Lung microvascular endothelial cell (primary cell): ENCODE results near the gene PAFAH2. TPM values are rescaled to one million over a fixed set of nuclear protein-coding genes. Genes with fewer than 3 reads are reported as not detected.

Experiments
- total RNA-seq: library from RNA; depleted of rRNA; stranded (reverse); fragments of >200 nt; gene quantifications from 2 replicates; pipeline ENCODE4 v1.2.1, GENCODE V29; 2014

PAFAH2 gene
- total RNA-seq, 1 donor from 2014 or later: 32.7 TPM

Other genes starting within 250 kb of the PAFAH2 start
- gene SELENON, start 197.9 kb downstream of the PAFAH2 start, total RNA-seq: 21.8 and 27.8 TPM in 2 replicates
- gene MTFR1L, start 178.1 kb downstream of the PAFAH2 start, total RNA-seq: 21.6 and 30.6 TPM in 2 replicates
- 0.60 and 2.0 TPM in 2 replicates for gene AUNIP, start 138.6 kb downstream of the PAFAH2 start, total RNA-seq
- gene PAQR7, start 122.4 kb downstream of the PAFAH2 start, total RNA-seq: 8.3 and 18.7 TPM in 2 replicates
- gene STMN1, start 91.6 kb downstream of the PAFAH2 start, total RNA-seq: 162 and 212 TPM in 2 replicates
- under 0.01 TPM in 2 replicates for gene EXTL1, start 23.7 kb upstream of the PAFAH2 start, total RNA-seq
- not detected in 2 replicates for gene SLC30A2, start 48.1 kb upstream of the PAFAH2 start, total RNA-seq
- gene TRIM63, start 69.6 kb upstream of the PAFAH2 start, total RNA-seq: under 0.01 TPM in 1 of 2 replicates, not detected in the other
- 3.7 and 4.2 TPM in 2 replicates for gene PDIK1L, start 113.8 kb upstream of the PAFAH2 start, total RNA-seq
- gene FAM110D, start 161.0 kb upstream of the PAFAH2 start, total RNA-seq: 4.8 and 6.0 TPM in 2 replicates
- not detected in 2 replicates for gene C1orf232, start 170.9 kb upstream of the PAFAH2 start, total RNA-seq
- gene ZNF593, start 171.8 kb upstream of the PAFAH2 start, total RNA-seq: 28.8 and 29.2 TPM in 2 replicates
- not detected in 2 replicates for gene ZNF593OS, start 173.8 kb upstream of the PAFAH2 start, total RNA-seq
- not detected in 2 replicates for gene CNKSR1, start 179.4 kb upstream of the PAFAH2 start, total RNA-seq
- gene CATSPER4, start 192.5 kb upstream of the PAFAH2 start, total RNA-seq: not detected in 2 replicates
- 4.2 and 4.8 TPM in 2 replicates for gene CEP85, start 236.1 kb upstream of the PAFAH2 start, total RNA-seq